K562 (cell line): ENCODE results near the gene UBR1. TPM values are rescaled to one million over a fixed set of nuclear protein-coding genes. Genes with fewer than 3 reads are reported as not detected.
A peak's percentile ranks its signal among the peaks of the same experiment; 100 is the strongest.

Experiments used
- EP300 ChIP-seq: IDR thresholded peaks from 2 replicates; pipeline ENCODE4 v1.6.1; 2012; ENCODE audit warnings: low read length, improper control_type of control experiment
- FOXA3 ChIP-seq, 2 experiments: fragments of 450-650 bp in 1 of 2; sonication (generic) in 1 of 2; formaldehyde crosslinking; IDR thresholded peaks in 1 of 2; conservative IDR thresholded peaks in 1 of 2; 2 replicates each; pipeline versions ENCODE4 v1.4.0 to v1.8.0; 2020 to 2022; ENCODE audit warnings: mild to moderate bottlenecking in 2 of 2, missing genetic modification reagents in 1 of 2
- GABPB1 ChIP-seq: sonication (generic); formaldehyde crosslinking; IDR thresholded peaks from 2 replicates; pipeline ENCODE4 v1.8.0; 2022; ENCODE audit warnings: mild to moderate bottlenecking, missing genetic modification reagents
- GTF2E2 ChIP-seq: fragments of 200-800 bp; sonication (Bioruptor generic); IDR thresholded peaks from 2 replicates; pipeline ENCODE4 v1.6.1; 2016; ENCODE audit warnings: missing genetic modification characterization, missing compliant biosample characterization
- PCBP1 ChIP-seq: fragments of 200-400 bp; formaldehyde crosslinking; IDR thresholded peaks from 2 replicates; pipeline ENCODE4 v1.6.1; 2018; ENCODE audit warnings: mild to moderate bottlenecking, low read depth, low read length; ENCODE audit not compliant: poor library complexity, severe bottlenecking
- RBM22 ChIP-seq: fragments of 200-400 bp; formaldehyde crosslinking; IDR thresholded peaks from 2 replicates; pipeline ENCODE4 v1.6.1; 2018; ENCODE audit warnings: low read length, low read depth; ENCODE audit not compliant: poor library complexity, severe bottlenecking
- SRSF1 ChIP-seq: fragments of 200-400 bp; formaldehyde crosslinking; IDR thresholded peaks from 2 replicates; pipeline ENCODE4 v1.6.1; 2017; ENCODE audit warnings: mild to moderate bottlenecking, low read depth, low read length, moderate library complexity
- SRSF7 ChIP-seq: fragments of 200-400 bp; formaldehyde crosslinking; optimal IDR thresholded peaks from 2 replicates; pipeline ENCODE3; 2017; ENCODE audit warnings: mild to moderate bottlenecking, low read depth, low read length
- STAG1 ChIP-seq: sonication (generic); formaldehyde crosslinking; IDR thresholded peaks from 2 replicates; pipeline ENCODE4 v1.5.0; 2020; ENCODE audit warnings: missing genetic modification reagents, borderline replicate concordance
- TAF9B ChIP-seq: fragments of 450-650 bp; IDR thresholded peaks from 2 replicates; pipeline ENCODE4 v1.6.1; 2018; ENCODE audit warnings: mild to moderate bottlenecking; ENCODE audit not compliant: partially characterized antibody
- TARDBP ChIP-seq: fragments of 450-650 bp; IDR thresholded peaks from 2 replicates; pipeline ENCODE4 v1.6.1; 2016
- ZC3H11A ChIP-seq: IDR thresholded peaks from 2 replicates; pipeline ENCODE4 v1.6.1; 2012; ENCODE audit warnings: low read depth, low read length, improper control_type of control experiment
- ZNF124 ChIP-seq: sonication (generic); formaldehyde crosslinking; IDR thresholded peaks from 2 replicates; pipeline ENCODE4 v1.8.1; 2022; ENCODE audit warnings: missing genetic modification reagents
- ZNF23 ChIP-seq: fragments of 250-450 bp; sonication (Bioruptor Pico); IDR thresholded peaks from 2 replicates; pipeline ENCODE4 v1.4.0; 2020; ENCODE audit warnings: mild to moderate bottlenecking
- ZNF436 ChIP-seq: fragments of 250-450, 450-650 bp; sonication (Bioruptor Pico); formaldehyde crosslinking; IDR thresholded peaks from 2 replicates; pipeline ENCODE4 v1.7.0; 2020; ENCODE audit warnings: mild to moderate bottlenecking
- ZNF778 ChIP-seq: fragments of 450-650 bp; formaldehyde crosslinking; IDR thresholded peaks from 2 replicates; pipeline ENCODE4 v1.4.0; 2020; ENCODE audit warnings: mild to moderate bottlenecking, moderate library complexity
- polyA plus RNA-seq, 8 experiments: library from polyadenylated mRNA; depleted of rRNA in 4 of 8; stranded (reverse) in 5 of 8; unstranded in 3 of 8; fragments of >200 nt; fragmentation: Nextera tagmentation in 2 of 8; fragmentation: Illumina TruSeq in 1 of 8; extraction: Ambion mirVana in 2 of 8; extraction: Trizol in 1 of 8; gene quantifications; 2 replicates each; pipeline versions ENCODE4 v1.2.1 to v1.2.3, GENCODE V29; 2011 to 2014; ENCODE audit warnings: inconsistent platforms in 1 of 8, missing spikeins in 1 of 8
- total RNA-seq, 7 experiments: library from RNA; depleted of rRNA in 6 of 7; stranded (reverse); fragments of >200 nt in 6 of 7; fragmentation: Illumina TruSeq in 2 of 7; extraction: Trizol in 2 of 7; gene quantifications; 2 replicates each; pipeline versions ENCODE4 v1.2.1 to v1.2.3, GENCODE V29; 2011 to 2021; ENCODE audit warnings: low replicate concordance in 1 of 7
- TF ChIP-seq, protein P1 (sequence below), 2 experiments: fragments of 150-350 bp in 1 of 2; IDR thresholded peaks; 2 replicates each; pipeline ENCODE4 v1.6.1; 2012 to 2016; ENCODE audit warnings: low read depth in 2 of 2, low read length in 2 of 2, mild to moderate bottlenecking in 1 of 2, moderate library complexity in 1 of 2
- TF ChIP-seq, protein P2 (sequence below): fragments of 450-650 bp; IDR thresholded peaks from 2 replicates; pipeline ENCODE4 v1.6.1; 2017; ENCODE audit warnings: antibody characterized with exemption, mild to moderate bottlenecking
- TF ChIP-seq, protein P3 (sequence below): fragments of 250-450 bp; sonication (Bioruptor Pico); IDR thresholded peaks from 2 replicates; pipeline ENCODE4 v1.4.0; 2020; ENCODE audit warnings: mild to moderate bottlenecking, moderate library complexity

Gene UBR1
- total and polyA plus RNA-seq, 9 of the 15 experiments (the other 6 are each of a cell fraction or from before 2014, with no cell fraction given) = 5.8 to 30.7 (median 15.3) TPM

DNA sequence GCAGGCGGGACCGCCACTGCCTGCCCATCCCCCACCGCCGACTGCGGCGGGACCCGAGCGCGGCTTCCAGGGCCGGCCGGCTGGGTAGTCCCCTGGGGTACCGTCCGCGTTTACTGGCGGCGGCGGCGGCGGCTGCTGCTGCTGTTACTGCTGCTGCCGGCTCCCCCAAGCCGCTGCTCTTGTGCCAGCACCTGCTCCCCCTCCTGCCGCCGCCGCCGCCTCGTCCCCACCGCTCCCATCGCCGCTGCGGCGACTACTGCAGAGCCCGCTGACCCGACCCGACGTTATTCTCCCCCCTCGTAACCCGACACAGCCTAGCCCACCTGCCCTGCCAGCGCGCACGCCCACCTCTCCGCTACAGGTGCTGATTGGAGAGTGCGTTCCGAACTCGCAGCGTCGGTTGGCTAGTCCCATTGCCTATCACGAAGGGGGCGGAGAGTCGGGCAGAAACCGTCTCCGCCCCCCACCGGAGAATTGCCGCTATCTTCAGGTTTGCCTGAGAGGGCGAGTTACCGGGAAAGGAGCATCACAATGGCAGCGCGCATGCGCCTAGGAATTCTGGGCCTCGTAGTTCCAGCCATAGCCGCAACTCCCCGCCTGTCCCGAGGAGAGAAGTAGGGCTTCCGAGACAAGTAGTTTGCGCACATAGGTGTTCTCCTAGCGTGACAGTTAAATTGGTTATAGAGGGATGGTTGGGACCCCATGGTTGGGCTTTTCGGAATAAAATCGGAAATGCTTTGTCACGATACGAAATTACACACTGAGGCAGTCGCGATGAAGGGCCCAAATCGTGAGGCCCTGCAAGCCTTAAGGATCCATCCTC lies 185.1 kb downstream of the UBR1 start, which contains the start of gene TTBK2 (continued):
- TF ChIP-seq, protein P1, sequence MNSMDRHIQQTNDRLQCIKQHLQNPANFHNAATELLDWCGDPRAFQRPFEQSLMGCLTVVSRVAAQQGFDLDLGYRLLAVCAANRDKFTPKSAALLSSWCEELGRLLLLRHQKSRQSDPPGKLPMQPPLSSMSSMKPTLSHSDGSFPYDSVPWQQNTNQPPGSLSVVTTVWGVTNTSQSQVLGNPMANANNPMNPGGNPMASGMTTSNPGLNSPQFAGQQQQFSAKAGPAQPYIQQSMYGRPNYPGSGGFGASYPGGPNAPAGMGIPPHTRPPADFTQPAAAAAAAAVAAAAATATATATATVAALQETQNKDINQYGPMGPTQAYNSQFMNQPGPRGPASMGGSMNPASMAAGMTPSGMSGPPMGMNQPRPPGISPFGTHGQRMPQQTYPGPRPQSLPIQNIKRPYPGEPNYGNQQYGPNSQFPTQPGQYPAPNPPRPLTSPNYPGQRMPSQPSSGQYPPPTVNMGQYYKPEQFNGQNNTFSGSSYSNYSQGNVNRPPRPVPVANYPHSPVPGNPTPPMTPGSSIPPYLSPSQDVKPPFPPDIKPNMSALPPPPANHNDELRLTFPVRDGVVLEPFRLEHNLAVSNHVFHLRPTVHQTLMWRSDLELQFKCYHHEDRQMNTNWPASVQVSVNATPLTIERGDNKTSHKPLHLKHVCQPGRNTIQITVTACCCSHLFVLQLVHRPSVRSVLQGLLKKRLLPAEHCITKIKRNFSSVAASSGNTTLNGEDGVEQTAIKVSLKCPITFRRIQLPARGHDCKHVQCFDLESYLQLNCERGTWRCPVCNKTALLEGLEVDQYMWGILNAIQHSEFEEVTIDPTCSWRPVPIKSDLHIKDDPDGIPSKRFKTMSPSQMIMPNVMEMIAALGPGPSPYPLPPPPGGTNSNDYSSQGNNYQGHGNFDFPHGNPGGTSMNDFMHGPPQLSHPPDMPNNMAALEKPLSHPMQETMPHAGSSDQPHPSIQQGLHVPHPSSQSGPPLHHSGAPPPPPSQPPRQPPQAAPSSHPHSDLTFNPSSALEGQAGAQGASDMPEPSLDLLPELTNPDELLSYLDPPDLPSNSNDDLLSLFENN (IDR thresholded peaks at IDR 0.05; ENCODE audit: low read depth in 2 of 2, low read length in 2 of 2) = no peak
- TF ChIP-seq SRSF1 (no peak), GABPB1 (CRISPR knock-in tag) (no peak; the same call in 1 of the 2 replicates), ZC3H11A (no peak), SRSF7 (no peak), ZNF23 (CRISPR knock-in tag) (no peak), EP300 (peak; percentile 33; the same call in 1 of the 2 replicates), RBM22 (no peak), ZNF436 (CRISPR knock-in tag) (no peak), TAF9B (no peak), ZNF778 (CRISPR knock-in tag) (no peak), GTF2E2 (tag) (no peak), STAG1 (CRISPR knock-in tag) (no peak), FOXA3 (CRISPR knock-in tag; conservative IDR thresholded peaks at IDR 0.05 in 1 of 2, IDR thresholded peaks at IDR 0.05 in 1 of 2) (no peak), PCBP1 (peak; percentile 82), ZNF124 (CRISPR knock-in tag) (no peak), TARDBP (no peak)
- TF ChIP-seq, protein P2, sequence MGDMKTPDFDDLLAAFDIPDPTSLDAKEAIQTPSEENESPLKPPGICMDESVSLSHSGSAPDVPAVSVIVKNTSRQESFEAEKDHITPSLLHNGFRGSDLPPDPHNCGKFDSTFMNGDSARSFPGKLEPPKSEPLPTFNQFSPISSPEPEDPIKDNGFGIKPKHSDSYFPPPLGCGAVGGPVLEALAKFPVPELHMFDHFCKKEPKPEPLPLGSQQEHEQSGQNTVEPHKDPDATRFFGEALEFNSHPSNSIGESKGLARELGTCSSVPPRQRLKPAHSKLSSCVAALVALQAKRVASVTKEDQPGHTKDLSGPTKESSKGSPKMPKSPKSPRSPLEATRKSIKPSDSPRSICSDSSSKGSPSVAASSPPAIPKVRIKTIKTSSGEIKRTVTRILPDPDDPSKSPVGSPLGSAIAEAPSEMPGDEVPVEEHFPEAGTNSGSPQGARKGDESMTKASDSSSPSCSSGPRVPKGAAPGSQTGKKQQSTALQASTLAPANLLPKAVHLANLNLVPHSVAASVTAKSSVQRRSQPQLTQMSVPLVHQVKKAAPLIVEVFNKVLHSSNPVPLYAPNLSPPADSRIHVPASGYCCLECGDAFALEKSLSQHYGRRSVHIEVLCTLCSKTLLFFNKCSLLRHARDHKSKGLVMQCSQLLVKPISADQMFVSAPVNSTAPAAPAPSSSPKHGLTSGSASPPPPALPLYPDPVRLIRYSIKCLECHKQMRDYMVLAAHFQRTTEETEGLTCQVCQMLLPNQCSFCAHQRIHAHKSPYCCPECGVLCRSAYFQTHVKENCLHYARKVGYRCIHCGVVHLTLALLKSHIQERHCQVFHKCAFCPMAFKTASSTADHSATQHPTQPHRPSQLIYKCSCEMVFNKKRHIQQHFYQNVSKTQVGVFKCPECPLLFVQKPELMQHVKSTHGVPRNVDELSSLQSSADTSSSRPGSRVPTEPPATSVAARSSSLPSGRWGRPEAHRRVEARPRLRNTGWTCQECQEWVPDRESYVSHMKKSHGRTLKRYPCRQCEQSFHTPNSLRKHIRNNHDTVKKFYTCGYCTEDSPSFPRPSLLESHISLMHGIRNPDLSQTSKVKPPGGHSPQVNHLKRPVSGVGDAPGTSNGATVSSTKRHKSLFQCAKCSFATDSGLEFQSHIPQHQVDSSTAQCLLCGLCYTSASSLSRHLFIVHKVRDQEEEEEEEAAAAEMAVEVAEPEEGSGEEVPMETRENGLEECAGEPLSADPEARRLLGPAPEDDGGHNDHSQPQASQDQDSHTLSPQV = no peak
- TF ChIP-seq, protein P3, sequence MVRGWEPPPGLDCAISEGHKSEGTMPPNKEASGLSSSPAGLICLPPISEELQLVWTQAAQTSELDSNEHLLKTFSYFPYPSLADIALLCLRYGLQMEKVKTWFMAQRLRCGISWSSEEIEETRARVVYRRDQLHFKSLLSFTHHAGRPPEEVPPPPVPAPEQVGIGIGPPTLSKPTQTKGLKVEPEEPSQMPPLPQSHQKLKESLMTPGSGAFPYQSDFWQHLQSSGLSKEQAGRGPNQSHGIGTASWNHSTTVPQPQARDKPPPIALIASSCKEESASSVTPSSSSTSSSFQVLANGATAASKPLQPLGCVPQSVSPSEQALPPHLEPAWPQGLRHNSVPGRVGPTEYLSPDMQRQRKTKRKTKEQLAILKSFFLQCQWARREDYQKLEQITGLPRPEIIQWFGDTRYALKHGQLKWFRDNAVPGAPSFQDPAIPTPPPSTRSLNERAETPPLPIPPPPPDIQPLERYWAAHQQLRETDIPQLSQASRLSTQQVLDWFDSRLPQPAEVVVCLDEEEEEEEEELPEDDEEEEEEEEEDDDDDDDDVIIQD = no peak
